Ishikawa (cell line): Measurements from ENCODE around the gene LLGL2.

ENCODE experiments used
- CEBPB ChIP-seq: IDR thresholded peaks from 2 replicates; pipeline ENCODE4 v1.6.1; 2012
- CREB1 ChIP-seq: IDR thresholded peaks from 2 replicates; pipeline ENCODE4 v1.6.1; 2012; ENCODE audit warnings: low read depth
- EGR1 ChIP-seq: IDR thresholded peaks from 2 replicates; pipeline ENCODE4 v1.6.1; 2012
- EP300 ChIP-seq: IDR thresholded peaks from 2 replicates; pipeline ENCODE4 v1.6.1; 2012; ENCODE audit warnings: borderline replicate concordance
- FOXM1 ChIP-seq: IDR thresholded peaks from 2 replicates; pipeline ENCODE4 v1.6.1; 2012; ENCODE audit warnings: low read depth, borderline replicate concordance
- MAX ChIP-seq: IDR thresholded peaks from 2 replicates; pipeline ENCODE4 v1.6.1; 2012
- NFIC ChIP-seq: IDR thresholded peaks from 2 replicates; pipeline ENCODE4 v1.6.1; 2012
- RAD21 ChIP-seq: IDR thresholded peaks from 2 replicates; pipeline ENCODE4 v1.6.1; 2012; ENCODE audit warnings: low read depth
- REST ChIP-seq: IDR thresholded peaks from 2 replicates; pipeline ENCODE4 v1.6.1; 2012; ENCODE audit warnings: low read depth, mild to moderate bottlenecking
- TAF1 ChIP-seq: IDR thresholded peaks from 2 replicates; pipeline ENCODE4 v1.6.1; 2012; ENCODE audit warnings: low read depth, mild to moderate bottlenecking
- TCF12 ChIP-seq: IDR thresholded peaks from 2 replicates; pipeline ENCODE4 v1.6.1; 2012; ENCODE audit warnings: low read depth
- TEAD4 ChIP-seq: IDR thresholded peaks from 2 replicates; pipeline ENCODE4 v1.6.1; 2012
- USF1 ChIP-seq: IDR thresholded peaks from 2 replicates; pipeline ENCODE4 v1.6.1; 2012
- YY1 ChIP-seq: IDR thresholded peaks from 2 replicates; pipeline ENCODE4 v1.6.1; 2012; ENCODE audit warnings: low read depth
- ZBTB7A ChIP-seq: IDR thresholded peaks from 2 replicates; pipeline ENCODE4 v1.6.1; 2012; ENCODE audit warnings: low read depth

The LLGL2 gene

GRCh38 chr17:75602644-75603043 is 77.1 kb downstream of the LLGL2 start:
- TF ChIP-seq USF1 (no peak), MAX (no peak), TCF12 (no peak), REST (no peak), FOXM1 (no peak), CEBPB (no peak), TEAD4 (no peak), EGR1 (no peak)

GRCh38 chr17:75603123-75603522 is 77.6 kb downstream of the LLGL2 start:
- TF ChIP-seq YY1 (no peak), EP300 (no peak), USF1 (no peak), REST (no peak), RAD21 (no peak), TAF1 (no peak), EGR1 (no peak), TCF12 (no peak), TEAD4 (no peak), NFIC (no peak), CREB1 (no peak), FOXM1 (no peak), ZBTB7A (no peak), MAX (no peak), CEBPB (no peak)

- TF ChIP-seq FOXM1 (no peak), EP300 (no peak), REST (no peak), CREB1 (no peak), YY1 (no peak), EGR1 (no peak), MAX (no peak), NFIC (no peak), TAF1 (no peak), ZBTB7A (no peak), CEBPB (no peak), TCF12 (no peak), RAD21 (no peak), USF1 (no peak)
These were observed 78.7 kb downstream of the LLGL2 start for GRCh38 chr17:75604034-75604695.

- TF ChIP-seq CREB1: no peak
- no peak for TF ChIP-seq EGR1
- no peak for TF ChIP-seq ZBTB7A
- TF ChIP-seq REST: no peak
- TF ChIP-seq TAF1: no peak
- no peak for TF ChIP-seq YY1
- TF ChIP-seq EP300: no peak
- TF ChIP-seq RAD21: no peak
- no peak for TF ChIP-seq MAX
- no peak for TF ChIP-seq USF1
- no peak for TF ChIP-seq TCF12
These were observed 80.3 kb downstream of the LLGL2 start for GRCh38 chr17:75605790-75606189.
